OCI-LY7 (cell line): ENCODE data around the gene MEGF8. TPM values are rescaled to one million over a fixed set of nuclear protein-coding genes. Genes with fewer than 3 reads are reported as not detected.

Experiments
- BruUV-seq: library from RNA; stranded (reverse); fragments of 400-500 nt; replicated peaks from 2 replicates; lab custom pipeline; 2021; lab: Mats Ljungman, UMichigan
- CTCF ChIA-PET: fragments of 300-600 bp; sonication (Branson Sonifier 250); formaldehyde crosslinking; loops from one replicate; lab custom pipeline; 2022; ENCODE audit warnings: antibody characterized with exemption; ENCODE audit not compliant: unreplicated experiment; lab: Charles Lee
- POLR2A ChIA-PET: fragments of 300-600 bp; sonication (Branson Sonifier 250); formaldehyde crosslinking; loops from one replicate; lab custom pipeline; 2022; ENCODE audit warnings: antibody characterized with exemption; lab: Charles Lee
- DNase-seq: peaks from one replicate; pipeline ENCODE4 v3.0.0-alpha.2; 2015; ENCODE audit warnings: low spot score
- H2AFZ ChIP-seq: fragments of 200-600 bp; sonication (generic), shearing (Covaris generic); 2 replicates; pipeline ENCODE4 v1.6.1; 2014; ENCODE audit warnings: mild to moderate bottlenecking, antibody characterized with exemption, low read length, moderate library complexity
- H3K27ac ChIP-seq: fragments of 200-600 bp; sonication (generic); 2 replicates; pipeline ENCODE4 v1.5.1; 2014; ENCODE audit warnings: mixed run types, low read depth, mild to moderate bottlenecking, moderate library complexity, low read length, inconsistent platforms; ENCODE audit not compliant: poor library complexity, severe bottlenecking
- H3K36me3 ChIP-seq: fragments of 200-600 bp; sonication (generic); 2 replicates; pipeline ENCODE4 v1.6.1; 2014; ENCODE audit warnings: mild to moderate bottlenecking, antibody characterized with exemption, low read length, moderate library complexity, mixed read lengths; ENCODE audit not compliant: insufficient read depth
- H3K4me1 ChIP-seq: fragments of 200-600 bp; sonication (generic); 2 replicates; pipeline ENCODE4 v1.5.1; 2014; ENCODE audit warnings: mild to moderate bottlenecking, low read length; ENCODE audit not compliant: insufficient read depth, poor library complexity, severe bottlenecking
- H3K4me2 ChIP-seq: fragments of 200-600 bp; sonication (generic); 2 replicates; pipeline ENCODE4 v1.6.1; 2014; ENCODE audit warnings: mild to moderate bottlenecking, low read length
- H3K4me3 ChIP-seq: fragments of 200-600 bp; sonication (generic); 2 replicates; pipeline ENCODE4 v1.5.1; 2014; ENCODE audit warnings: mild to moderate bottlenecking, low read depth, low read length; ENCODE audit not compliant: poor library complexity, severe bottlenecking
- H3K79me2 ChIP-seq: fragments of 200-600 bp; sonication (generic); 2 replicates; pipeline ENCODE4 v1.6.1; 2016; ENCODE audit warnings: low read depth, mild to moderate bottlenecking, low read length, moderate library complexity, mixed read lengths; ENCODE audit not compliant: insufficient read depth
- H3K9me2 ChIP-seq: fragments of 200-600 bp; sonication (generic); 2 replicates; pipeline ENCODE4 v1.6.1; 2016; ENCODE audit warnings: mild to moderate bottlenecking, low read length, mixed read lengths; ENCODE audit not compliant: insufficient read depth
- H3K9me3 ChIP-seq: fragments of 200-600 bp; sonication (generic); 2 replicates; pipeline ENCODE4 v1.6.1; 2014; ENCODE audit warnings: mild to moderate bottlenecking, mixed run types, low read length, mixed read lengths
- H4K20me1 ChIP-seq: fragments of 200-600 bp; sonication (generic); 2 replicates; pipeline ENCODE4 v1.6.1; 2014; ENCODE audit warnings: mild to moderate bottlenecking, antibody characterized with exemption, low read length, moderate library complexity, mixed read lengths; ENCODE audit not compliant: insufficient read depth
- EZH2phosphoT487 ChIP-seq: fragments of 200-600 bp; sonication (generic); IDR thresholded peaks from 2 replicates; pipeline ENCODE4 v1.6.1; 2018; ENCODE audit warnings: low read depth, borderline replicate concordance, mild to moderate bottlenecking, mixed run types, antibody characterized with exemption, low read length, moderate library complexity, mixed read lengths
- intact Hi-C: fragments of 100-400 bp; cut with micrococcal nuclease; formaldehyde crosslinking; loops from one replicate; pipeline ENCODE4 v1.10.0; 2022; ENCODE audit not compliant: unreplicated experiment
- total RNA-seq, 2 experiments: library from RNA; depleted of rRNA in 1 of 2; stranded (reverse); fragments of >200 nt in 1 of 2; shearing (Covaris generic) in 1 of 2; gene quantifications; 2 replicates each; pipeline ENCODE4 v1.2.3, GENCODE V29; 2014 to 2022
- TF ChIP-seq, protein P1 (sequence below): fragments of 200-600 bp; sonication (generic); conservative IDR thresholded peaks from 2 replicates; pipeline ENCODE4 v1.5.1; 2014; ENCODE audit warnings: mild to moderate bottlenecking, antibody characterized with exemption, low read length, moderate library complexity, mixed read lengths

MEGF8 gene
- total RNA-seq, 2 experiments from 2014 or later, result 10.5 to 14.7 TPM

DNA sequence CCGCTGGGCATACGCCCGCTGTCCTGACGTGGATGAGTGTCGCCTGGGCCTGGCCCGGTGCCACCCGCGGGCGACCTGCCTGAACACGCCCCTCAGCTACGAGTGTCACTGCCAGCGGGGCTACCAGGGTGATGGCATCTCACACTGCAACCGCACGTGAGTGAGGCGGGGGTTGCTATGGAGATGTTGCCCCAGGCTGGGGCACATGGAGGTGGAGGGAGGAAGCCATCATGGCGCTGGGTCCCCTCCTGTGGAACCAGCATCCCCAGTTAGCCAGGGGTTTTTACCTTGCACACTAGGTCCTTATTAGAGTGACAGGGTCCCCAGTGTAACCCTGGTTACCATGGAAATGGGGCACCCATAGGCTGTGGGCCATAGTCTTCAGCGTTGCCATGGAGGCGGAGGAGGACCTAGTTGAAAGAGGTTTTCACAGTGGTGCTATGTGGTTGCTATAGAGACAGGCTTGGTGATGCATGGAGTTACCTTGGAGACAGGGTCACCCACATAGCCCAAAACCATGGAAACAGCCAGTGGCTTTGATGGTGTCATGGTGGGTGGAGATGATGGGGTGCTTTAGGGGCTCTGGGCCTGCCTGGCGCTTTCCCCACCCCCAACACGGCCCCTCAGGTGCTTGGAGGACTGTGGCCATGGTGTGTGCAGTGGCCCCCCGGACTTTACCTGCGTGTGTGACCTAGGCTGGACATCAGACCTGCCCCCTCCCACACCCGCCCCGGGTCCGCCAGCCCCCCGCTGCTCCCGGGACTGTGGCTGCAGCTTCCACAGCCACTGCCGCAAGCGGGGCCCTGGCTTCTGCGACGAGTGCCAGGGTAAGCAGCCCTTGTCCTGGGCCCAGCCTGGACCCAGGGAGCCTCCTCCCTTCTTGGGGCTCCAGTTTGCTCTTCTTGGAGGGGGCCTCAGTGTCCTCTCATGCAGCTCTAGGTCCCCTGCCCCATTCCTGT lies 27.1 kb downstream of the MEGF8 start:
- Histone ChIP-seq H4K20me1 (no peaks in the 10 kb centered on the region), H2AFZ (no peak overlapping the region), H3K4me3 (no peak overlapping the region), H3K9me3 (no peaks in the 10 kb centered on the region), H3K79me2 (no peaks in the 10 kb centered on the region), H3K4me1 (no peaks in the 10 kb centered on the region), H3K9me2 (no peaks in the 10 kb centered on the region), H3K4me2 (no peak overlapping the region), H3K36me3 (no peaks in the 10 kb centered on the region), H3K27ac (no peak overlapping the region)
- POLR2A ChIA-PET, result interaction anchor here (0.6 kb wide), 1 partner anchor 1677 kb away, joined by 3 read pairs; no protein-coding TSS in a partner anchor
- BruUV-seq, result no TSS peak
- TF ChIP-seq EZH2phosphoT487, result no peak
- TF ChIP-seq, protein P1, sequence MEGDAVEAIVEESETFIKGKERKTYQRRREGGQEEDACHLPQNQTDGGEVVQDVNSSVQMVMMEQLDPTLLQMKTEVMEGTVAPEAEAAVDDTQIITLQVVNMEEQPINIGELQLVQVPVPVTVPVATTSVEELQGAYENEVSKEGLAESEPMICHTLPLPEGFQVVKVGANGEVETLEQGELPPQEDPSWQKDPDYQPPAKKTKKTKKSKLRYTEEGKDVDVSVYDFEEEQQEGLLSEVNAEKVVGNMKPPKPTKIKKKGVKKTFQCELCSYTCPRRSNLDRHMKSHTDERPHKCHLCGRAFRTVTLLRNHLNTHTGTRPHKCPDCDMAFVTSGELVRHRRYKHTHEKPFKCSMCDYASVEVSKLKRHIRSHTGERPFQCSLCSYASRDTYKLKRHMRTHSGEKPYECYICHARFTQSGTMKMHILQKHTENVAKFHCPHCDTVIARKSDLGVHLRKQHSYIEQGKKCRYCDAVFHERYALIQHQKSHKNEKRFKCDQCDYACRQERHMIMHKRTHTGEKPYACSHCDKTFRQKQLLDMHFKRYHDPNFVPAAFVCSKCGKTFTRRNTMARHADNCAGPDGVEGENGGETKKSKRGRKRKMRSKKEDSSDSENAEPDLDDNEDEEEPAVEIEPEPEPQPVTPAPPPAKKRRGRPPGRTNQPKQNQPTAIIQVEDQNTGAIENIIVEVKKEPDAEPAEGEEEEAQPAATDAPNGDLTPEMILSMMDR, result no peak
- CTCF ChIA-PET, result no interaction called here
- DNase-seq, result no peak
- intact Hi-C loops, result no loop called here

DNA sequence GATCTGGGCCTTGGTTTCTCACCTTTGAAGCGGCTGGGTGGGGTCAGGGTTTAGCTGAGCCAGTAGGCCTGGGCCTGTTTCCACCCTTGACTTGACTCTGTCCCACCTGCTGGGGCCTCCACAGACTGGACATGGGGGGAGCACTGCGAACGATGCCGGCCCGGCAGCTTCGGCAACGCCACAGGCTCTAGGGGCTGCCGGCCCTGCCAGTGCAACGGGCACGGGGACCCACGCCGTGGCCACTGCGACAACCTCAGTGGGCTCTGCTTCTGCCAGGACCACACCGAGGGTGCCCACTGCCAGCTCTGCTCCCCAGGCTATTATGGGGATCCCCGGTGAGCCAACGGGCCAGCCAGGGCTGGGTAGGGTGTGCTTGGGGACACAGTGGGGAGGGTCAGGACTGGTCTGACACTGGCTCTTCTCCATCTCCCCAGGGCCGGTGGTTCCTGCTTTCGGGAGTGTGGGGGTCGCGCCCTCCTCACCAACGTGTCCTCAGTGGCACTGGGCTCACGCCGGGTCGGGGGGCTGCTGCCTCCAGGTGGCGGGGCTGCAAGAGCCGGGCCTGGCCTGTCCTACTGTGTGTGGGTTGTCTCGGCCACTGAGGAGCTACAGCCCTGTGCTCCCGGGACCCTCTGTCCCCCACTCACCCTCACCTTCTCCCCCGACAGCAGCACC lies 28.0 kb downstream of the MEGF8 start:
- no peak overlapping the region for H3K27ac ChIP-seq
- no peak for TF ChIP-seq EZH2phosphoT487
- TF ChIP-seq, protein P1, result no peak

More for the DNA sequence above, 28.0 kb downstream of the MEGF8 start:
- Histone ChIP-seq H3K79me2 (no peaks in the 10 kb centered on the region), H2AFZ (no peak overlapping the region), H3K4me2 (no peak overlapping the region), H3K4me3 (no peak overlapping the region), H4K20me1 (no peaks in the 10 kb centered on the region), H3K9me2 (no peaks in the 10 kb centered on the region), H3K36me3 (no peaks in the 10 kb centered on the region), H3K9me3 (no peaks in the 10 kb centered on the region), H3K4me1 (no peaks in the 10 kb centered on the region)
- no TSS peak for BruUV-seq
- CTCF ChIA-PET, result no interaction called here
- POLR2A ChIA-PET, result interaction anchor here (0.6 kb wide), 1 partner anchor 1676 kb away, joined by 3 read pairs; no protein-coding TSS in a partner anchor
- DNase-seq, result no peak
- intact Hi-C loops, result no loop called here
